H1 (cell line): ENCODE results near the gene NCF2. TPM values are rescaled to one million over a fixed set of nuclear protein-coding genes. Genes with fewer than 3 reads are reported as not detected.

Experiments
- CTCF ChIA-PET: fragments of 300-600 bp; sonication (Branson Sonifier 250); formaldehyde crosslinking; loops from one replicate; lab custom pipeline; 2021; ENCODE audit not compliant: partially characterized antibody; lab: Charles Lee
- POLR2A ChIA-PET: fragments of 300-600 bp; sonication (Branson Sonifier 250); formaldehyde crosslinking; loops from one replicate; lab custom pipeline; 2021; ENCODE audit warnings: inconsistent platforms; ENCODE audit not compliant: partially characterized antibody; lab: Charles Lee
- DNase-seq, 2 experiments: peaks; one replicate each; pipeline versions ENCODE4 v3.0.0 to v3.0.0-alpha.2; 2010 to 2022; ENCODE audit warnings: low spot score in 2 of 2, low read depth in 1 of 2, mixed read lengths in 1 of 2
- FAIRE-seq: peaks from 2 replicates; lab custom pipeline; 2011; peaks lifted over from hg19 to GRCh38; lab: Jason Lieb, UNC
- H2AFZ ChIP-seq: 2 replicates; pipeline ENCODE4 v1.8.1; 2012; ENCODE audit warnings: low read length, inconsistent platforms
- H2AK5ac ChIP-seq: 2 replicates; pipeline ENCODE4 v1.6.1; 2013; ENCODE audit warnings: low read depth, low read length
- H2BK120ac ChIP-seq: replicated peaks from 2 replicates; pipeline ENCODE3; 2013; ENCODE audit warnings: low read depth, low read length, inconsistent platforms
- H2BK12ac ChIP-seq: 2 replicates; pipeline ENCODE4 v1.6.1; 2013; ENCODE audit warnings: low read depth, low read length
- H2BK15ac ChIP-seq: 2 replicates; pipeline ENCODE4 v1.6.1; 2013; ENCODE audit warnings: low read length
- H2BK20ac ChIP-seq: 2 replicates; pipeline ENCODE4 v1.6.1; 2013; ENCODE audit warnings: low read length
- H2BK5ac ChIP-seq: 2 replicates; pipeline ENCODE4 v1.6.1; 2013; ENCODE audit warnings: low read depth, low read length
- H3K14ac ChIP-seq: 2 replicates; pipeline ENCODE4 v1.6.1; 2013; ENCODE audit warnings: inconsistent platforms; ENCODE audit not compliant: insufficient read length
- H3K18ac ChIP-seq: 2 replicates; pipeline ENCODE4 v1.6.1; 2013; ENCODE audit warnings: low read length; ENCODE audit errors: extremely low read depth
- H3K23ac ChIP-seq: 2 replicates; pipeline ENCODE4 v1.6.1; 2013; ENCODE audit warnings: inconsistent platforms; ENCODE audit not compliant: insufficient read length
- H3K23me2 ChIP-seq: 2 replicates; pipeline ENCODE4 v1.6.1; 2013; ENCODE audit warnings: low read depth, low read length
- H3K27ac ChIP-seq: 2 replicates; pipeline ENCODE4 v1.6.1; 2011; ENCODE audit warnings: low read depth, low read length, inconsistent platforms
- H3K27me3 ChIP-seq, 4 experiments: replicated peaks in 1 of 4; 1 replicate in 1 of 4; 2 replicates in 3 of 4; pipeline versions ENCODE4 v1.6.1 to v1.8.1; 2011 to 2013; ENCODE audit warnings: low read length in 3 of 4, mild to moderate bottlenecking in 3 of 4, inconsistent platforms in 2 of 4, mixed read lengths in 2 of 4, moderate library complexity in 1 of 4; ENCODE audit not compliant: control insufficient read depth in 3 of 4, insufficient read depth in 3 of 4; ENCODE audit errors: extremely low read depth in 1 of 4
- H3K36me3 ChIP-seq, 4 experiments: 2 replicates each; pipeline versions ENCODE4 v1.6.1 to v1.8.1; 2011 to 2013; ENCODE audit warnings: mild to moderate bottlenecking in 4 of 4, low read length in 3 of 4, moderate library complexity in 2 of 4, control low read depth in 1 of 4, inconsistent platforms in 1 of 4; ENCODE audit not compliant: insufficient read depth in 4 of 4, control insufficient read depth in 2 of 4
- H3K4ac ChIP-seq: replicated peaks from 2 replicates; pipeline ENCODE3; 2013; ENCODE audit warnings: low read length, low read depth, mixed read lengths, inconsistent platforms; ENCODE audit not compliant: insufficient read length
- H3K4me1 ChIP-seq, 4 experiments: replicated peaks in 1 of 4; 1 replicate in 1 of 4; 2 replicates in 3 of 4; pipeline versions ENCODE4 v1.6.1 to v1.8.1; 2011 to 2013; ENCODE audit warnings: low read length in 3 of 4, inconsistent platforms in 2 of 4, mixed read lengths in 1 of 4; ENCODE audit not compliant: insufficient read depth in 4 of 4, control insufficient read depth in 3 of 4
- H3K4me2 ChIP-seq, 2 experiments: 2 replicates each; pipeline versions ENCODE4 v1.6.1 to v1.8.1; 2011 to 2013; ENCODE audit warnings: low read depth in 2 of 2, low read length in 2 of 2, control low read depth in 1 of 2, inconsistent platforms in 1 of 2, mild to moderate bottlenecking in 1 of 2; ENCODE audit not compliant: insufficient read depth in 1 of 2
- H3K4me3 ChIP-seq, 4 experiments: fragments of 200-600, 300-600 bp in 1 of 4; sonication (generic), shearing (Covaris generic), sonication (Bioruptor Twin) in 1 of 4; 2 replicates each; pipeline versions ENCODE4 v1.5.1 to v1.8.1; 2011 to 2016; ENCODE audit warnings: low read length in 4 of 4, low read depth in 3 of 4, control low read depth in 2 of 4, inconsistent platforms in 2 of 4, mild to moderate bottlenecking in 2 of 4, mixed read lengths in 1 of 4, moderate library complexity in 1 of 4; ENCODE audit not compliant: insufficient read depth in 2 of 4; ENCODE audit errors: extremely low read depth in 1 of 4
- H3K56ac ChIP-seq: replicated peaks from 2 replicates; pipeline ENCODE3; 2013; ENCODE audit warnings: low read depth, mild to moderate bottlenecking, mixed read lengths, low read length, inconsistent platforms; ENCODE audit not compliant: insufficient read length
- H3K79me1 ChIP-seq: 2 replicates; pipeline ENCODE4 v1.6.1; 2013; ENCODE audit warnings: low read depth, low read length, control low read depth
- H3K79me2 ChIP-seq, 2 experiments: 2 replicates each; pipeline versions ENCODE4 v1.6.1 to v1.8.1; 2012 to 2013; ENCODE audit warnings: low read length in 2 of 2, mild to moderate bottlenecking in 2 of 2, inconsistent platforms in 1 of 2; ENCODE audit not compliant: insufficient read depth in 2 of 2, control insufficient read depth in 1 of 2
- H3K9ac ChIP-seq, 4 experiments: replicated peaks in 1 of 4; 1 replicate in 1 of 4; 2 replicates in 3 of 4; pipeline versions ENCODE4 v1.6.1 to v1.8.1; 2011 to 2013; ENCODE audit warnings: low read depth in 3 of 4, low read length in 3 of 4, control low read depth in 2 of 4, mild to moderate bottlenecking in 2 of 4, moderate library complexity in 2 of 4, inconsistent platforms in 1 of 4; ENCODE audit errors: extremely low read depth in 1 of 4
- H3K9me3 ChIP-seq, 2 experiments: 2 replicates each; pipeline versions ENCODE4 v1.6.1 to v1.8.1; 2012 to 2013; ENCODE audit warnings: mild to moderate bottlenecking in 2 of 2, moderate library complexity in 2 of 2, control low read depth in 1 of 2, inconsistent platforms in 1 of 2, low read depth in 1 of 2, low read length in 1 of 2, mixed read lengths in 1 of 2; ENCODE audit not compliant: insufficient read depth in 2 of 2
- H4K20me1 ChIP-seq, 2 experiments: replicated peaks in 1 of 2; 2 replicates each; pipeline versions ENCODE3 to v1.8.1; 2011 to 2013; ENCODE audit warnings: inconsistent platforms in 2 of 2, low read length in 2 of 2, mild to moderate bottlenecking in 1 of 2; ENCODE audit not compliant: insufficient read depth in 2 of 2, control insufficient read depth in 1 of 2
- H4K5ac ChIP-seq: 2 replicates; pipeline ENCODE4 v1.6.1; 2013; ENCODE audit warnings: low read length, low read depth, mixed read lengths, inconsistent platforms; ENCODE audit not compliant: insufficient read length
- H4K8ac ChIP-seq: 2 replicates; pipeline ENCODE4 v1.8.0; 2013; ENCODE audit warnings: mild to moderate bottlenecking, moderate library complexity, low read length, inconsistent platforms; ENCODE audit not compliant: insufficient read depth; ENCODE audit errors: extremely low read depth
- H4K91ac ChIP-seq: replicated peaks from 2 replicates; pipeline ENCODE3; 2013; ENCODE audit warnings: low read length, mixed read lengths, inconsistent platforms; ENCODE audit not compliant: insufficient read length
- POLR2AphosphoS5 ChIP-seq: IDR thresholded peaks from 2 replicates; pipeline ENCODE4 v1.6.1; 2011; ENCODE audit warnings: low read depth, low read length
- WGBS, 2 experiments: shearing (Covaris generic) in 1 of 2; methylation state at CpG; one replicate each; pipeline versions ENCODE4 v1.1.6 to v1.1.7; 2013 to 2015; ENCODE audit warnings: low lambda C conversion rate in 2 of 2, mixed read lengths in 2 of 2, inconsistent platforms in 1 of 2, low coverage in 1 of 2, missing lambda C conversion rate in 1 of 2; ENCODE audit not compliant: insufficient replicate concordance in 2 of 2, insufficient coverage in 1 of 2, insufficient read length in 1 of 2; ENCODE audit errors: extremely low coverage in 1 of 2, missing lambda C conversion rate in 1 of 2; 5-methylcytosine and 5-hydroxymethylcytosine counted together
- polyA plus RNA-seq, 7 experiments: library from polyadenylated mRNA; depleted of rRNA in 3 of 7; stranded (reverse) in 5 of 7; unstranded in 2 of 7; fragments of >200 nt in 5 of 7; fragments of 200-250 nt in 2 of 7; gene quantifications; 1 replicate in 5 of 7; 2 replicates in 1 of 7; 4 replicates in 1 of 7; pipeline versions ENCODE4 v1.2.1 to v1.2.3, GENCODE V29; 2011 to 2013; ENCODE audit warnings: missing spikeins in 2 of 7, mixed read lengths in 2 of 7
- total RNA-seq: library from RNA; stranded (reverse); fragmentation: NEBNext Ultra II Directional; extraction: Animal tissue kit (Norgen Biotek cat#: 25700); gene quantifications from 2 replicates; pipeline ENCODE4 v1.2.1, GENCODE V29; 2021

Gene NCF2
- total and polyA plus RNA-seq, 2 of the 8 experiments (the other 6 are each of a cell fraction or from before 2014, with no cell fraction given), result not detected

DNA sequence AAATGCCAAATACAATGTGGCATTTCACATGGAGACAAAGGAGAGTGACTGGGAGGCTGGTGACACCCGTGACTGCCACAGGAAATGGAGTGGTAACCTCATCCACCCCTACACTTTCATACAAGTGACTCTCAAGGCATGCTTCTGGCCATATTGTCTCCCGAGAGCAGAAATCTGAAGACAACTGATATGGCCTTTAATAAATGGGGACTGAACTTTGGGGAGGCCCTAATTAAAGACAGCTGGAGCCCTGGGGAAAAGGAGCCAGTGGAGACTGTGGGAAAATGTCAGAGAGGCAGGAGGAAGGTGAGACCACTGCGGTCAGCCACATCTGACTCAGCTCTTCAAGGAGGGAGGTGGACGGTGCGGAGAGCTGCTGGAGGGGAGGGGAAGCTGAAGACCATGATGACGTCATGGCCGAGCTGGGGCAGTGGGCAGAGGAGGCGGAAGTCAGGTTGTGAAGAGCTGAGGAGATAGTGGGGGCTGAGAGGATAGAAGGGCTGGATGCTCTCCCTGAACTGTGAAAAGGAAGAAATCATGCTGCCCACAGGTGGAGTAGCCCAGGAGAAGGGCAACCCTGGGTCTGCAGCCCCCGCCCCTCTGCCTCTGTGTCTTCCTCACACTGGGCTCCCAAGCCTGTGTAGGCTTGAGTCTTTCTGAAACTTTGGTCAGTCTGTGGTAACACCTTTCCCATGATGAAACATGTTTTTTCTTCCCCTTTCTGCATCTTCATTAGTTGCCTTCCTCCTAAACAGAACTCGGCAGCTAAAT lies 14.0 kb upstream of the NCF2 start:
- no peak overlapping the region for H3K4me3 ChIP-seq
- peak overlapping the region; percentile 64; the same call in 1 of the 2 replicates for H2AFZ ChIP-seq
- no peak overlapping the region for H4K5ac ChIP-seq
- H3K27me3 ChIP-seq, result no peaks in the 10 kb centered on the region
- H3K36me3 ChIP-seq, result no peaks in the 10 kb centered on the region
- H3K79me2 ChIP-seq, result no peaks in the 10 kb centered on the region
- no peak overlapping the region for H2AK5ac ChIP-seq
- H3K79me1 ChIP-seq, result no peaks in the 10 kb centered on the region
- H3K14ac ChIP-seq, result no peak overlapping the region
- no peak overlapping the region for H3K27ac ChIP-seq
- H3K56ac ChIP-seq, result no peak overlapping the region
- 0 out of 2 replicates have a peak overlapping the region, but pooled peaks have one; percentile 39 for H2BK12ac ChIP-seq
- no peak overlapping the region for H2BK120ac ChIP-seq
- no peak overlapping the region for H2BK5ac ChIP-seq
- CTCF ChIA-PET, result interaction anchor here (0.6 to 1.3 kb wide), 4 partner anchors 17 to 333 kb away, joined by 3 to 4 read pairs (median 3); no protein-coding TSS in a partner anchor
- no peak overlapping the region for H3K23ac ChIP-seq
- no peak overlapping the region for H4K91ac ChIP-seq
- H3K4ac ChIP-seq, result no peak overlapping the region
- H4K8ac ChIP-seq, result no peak overlapping the region
- H4K20me1 ChIP-seq, result no peaks in the 10 kb centered on the region
- no peak overlapping the region for H3K18ac ChIP-seq
- FAIRE-seq (no peak), DNase-seq (peak in 1 of 2 experiments; percentile 36)
- 85% methylated on average over 10 of the region's 10 CpGs; no CpG with 5 or more reads in 1 of the 2 experiments for WGBS, 2 experiments
- no peak overlapping the region for H2BK15ac ChIP-seq
- H3K9me3 ChIP-seq, result no peaks in the 10 kb centered on the region
- POLR2A ChIA-PET, result no interaction called here
- H3K23me2 ChIP-seq, result no peaks in the 10 kb centered on the region
- no peaks in the 10 kb centered on the region for H3K4me1 ChIP-seq
- no peak overlapping the region for H3K4me2 ChIP-seq
- no peak overlapping the region for H2BK20ac ChIP-seq
- H3K9ac ChIP-seq, result no peak overlapping the region
- no peak for TF ChIP-seq POLR2AphosphoS5
